Small intestine (tissue), 7 donors: ENCODE measurements around the gene CLRN2. TPM values are rescaled to one million over a fixed set of nuclear protein-coding genes. Genes with fewer than 3 reads are reported as not detected.

Experiments
- DNase-seq, 2 donors: peaks; one replicate each; pipeline versions ENCODE4 v3.0.0 to v3.0.0-alpha.2; 2013
- FAIRE-seq: peaks from 2 replicates; lab custom pipeline; 2012; peaks lifted over from hg19 to GRCh38; lab: Jason Lieb, UNC
- H3K27ac ChIP-seq, 3 donors: one replicate each; pipeline ENCODE4 v1.5.1; 2013; ENCODE audit warnings: low read length in 2 of 3, mild to moderate bottlenecking in 2 of 3, control low read depth in 1 of 3, inconsistent platforms in 1 of 3, low read depth in 1 of 3, moderate library complexity in 1 of 3
- H3K27me3 ChIP-seq, 3 donors: one replicate each; pipeline ENCODE4 v1.6.1; 2013; ENCODE audit warnings: low read length in 3 of 3, inconsistent platforms in 1 of 3; ENCODE audit not compliant: control insufficient read depth in 3 of 3, insufficient read depth in 3 of 3
- H3K36me3 ChIP-seq, 3 donors: one replicate each; pipeline ENCODE4 v1.6.1; 2013; ENCODE audit warnings: low read length in 3 of 3, inconsistent platforms in 1 of 3, low read depth in 1 of 3, mild to moderate bottlenecking in 1 of 3, moderate library complexity in 1 of 3; ENCODE audit not compliant: control insufficient read depth in 3 of 3, insufficient read depth in 2 of 3
- H3K4me1 ChIP-seq, 3 donors: one replicate each; pipeline ENCODE4 v1.6.1; 2013; ENCODE audit warnings: low read length in 2 of 3, inconsistent platforms in 1 of 3, low read depth in 1 of 3, mild to moderate bottlenecking in 1 of 3, moderate library complexity in 1 of 3; ENCODE audit not compliant: control insufficient read depth in 3 of 3, insufficient read depth in 2 of 3
- H3K4me3 ChIP-seq, 3 donors: one replicate each; pipeline ENCODE4 v1.5.1; 2013; ENCODE audit warnings: low read length in 3 of 3, control low read depth in 1 of 3, inconsistent platforms in 1 of 3, low read depth in 1 of 3, mild to moderate bottlenecking in 1 of 3, moderate library complexity in 1 of 3
- H3K9me3 ChIP-seq, 2 donors: one replicate each; pipeline ENCODE4 v1.6.1; 2013; ENCODE audit warnings: low read depth in 1 of 2, low read length in 1 of 2; ENCODE audit not compliant: control insufficient read depth in 2 of 2, insufficient read depth in 1 of 2
- WGBS, 3 donors: extraction: QIAGEN DNeasy Blood & Tissue Kit; methylation state at CpG; one replicate each; pipeline ENCODE4 v1.1.7; 2013; 5-methylcytosine and 5-hydroxymethylcytosine counted together
- polyA plus RNA-seq, 4 donors: library from polyadenylated mRNA; stranded (reverse) in 3 of 4; unstranded in 1 of 4; fragments of 200-250 nt in 3 of 4; fragments of 120-200 nt in 1 of 4; gene quantifications; one replicate each; pipeline versions ENCODE4 v1.2.1 to v1.2.3, GENCODE V29; 2013
- donor health status: healthy with polysubstance abuse.
- donor health status: control.
- donor health status: control.
- donor health status: Bipolar disorder and iron deficiency.
- donor health status: healthy.

CLRN2 gene
- polyA plus RNA-seq, 4 donors, result not detected

- Histone ChIP-seq H3K27ac (peak overlapping the region in 1 of 3 donors; percentile 88), H3K27me3 (no peaks in the 10 kb centered on the region), H3K36me3 (peaks cover 3 to 75% (median 10%) of the 10 kb centered on the region in 3 donors), H3K9me3 (peaks cover 0 to 3% of the 10 kb centered on the region in 2 donors), H3K4me1 (peaks cover 0 to 25% (median 0%) of the 10 kb centered on the region in 3 donors), H3K4me3 (no peak overlapping the region)
- 58 to 74% (median 69%) methylated on average over 4 of the region's 4 CpGs for WGBS, 3 donors
- FAIRE-seq, result no peak
- DNase-seq, result peak in 1 of 2 donors; percentile 25
Observed at GRCh38 chr4:17493619-17494018, 21.3 kb upstream of the CLRN2 start.

- peaks cover 0 to 71% (median 6%) of the 10 kb centered on the region in 3 donors for H3K36me3 ChIP-seq
- DNase-seq, result peak; percentile 23 to 81
- no peak overlapping the region for H3K4me3 ChIP-seq
- peak overlapping the region in 1 of 3 donors; percentile 88 for H3K27ac ChIP-seq
- H3K9me3 ChIP-seq, result peaks cover 0 to 3% of the 10 kb centered on the region in 2 donors
- WGBS, 3 donors, result 87 to 90% (median 88%) methylated on average over 10 of the region's 10 CpGs
- H3K4me1 ChIP-seq, result peaks cover 0 to 25% (median 0%) of the 10 kb centered on the region in 3 donors
- FAIRE-seq, result no peak
- H3K27me3 ChIP-seq, result no peaks in the 10 kb centered on the region
Observed at GRCh38 chr4:17494258-17495190, 20.4 kb upstream of the CLRN2 start.

- FAIRE-seq (no peak), DNase-seq (no peak)
- WGBS, 3 donors, result 84 to 89% (median 88%) methylated on average over 7 of the region's 7 CpGs
- H3K4me1 ChIP-seq, result peaks cover 0 to 17% (median 0%) of the 10 kb centered on the region in 3 donors
- H3K4me3 ChIP-seq, result no peak overlapping the region
- H3K27me3 ChIP-seq, result no peaks in the 10 kb centered on the region
- no peaks in the 10 kb centered on the region for H3K9me3 ChIP-seq
- no peak overlapping the region for H3K27ac ChIP-seq
- peaks cover 8 to 62% (median 12%) of the 10 kb centered on the region in 3 donors for H3K36me3 ChIP-seq
Observed at GRCh38 chr4:17497890-17498523, 17.0 kb upstream of the CLRN2 start.

GRCh38 chr4:17500574-17500973 lies 14.4 kb upstream of the CLRN2 start:
- FAIRE-seq (no peak), DNase-seq (no peak)
- Histone ChIP-seq H3K4me1 (no peaks in the 10 kb centered on the region), H3K4me3 (no peak overlapping the region), H3K36me3 (peaks cover 8 to 54% (median 12%) of the 10 kb centered on the region in 3 donors), H3K27ac (no peak overlapping the region), H3K27me3 (no peaks in the 10 kb centered on the region), H3K9me3 (no peaks in the 10 kb centered on the region)

GRCh38 chr4:17502756-17503155 lies 12.2 kb upstream of the CLRN2 start:
- H3K27me3 ChIP-seq, result no peaks in the 10 kb centered on the region
- no peaks in the 10 kb centered on the region for H3K9me3 ChIP-seq
- DNase-seq (no peak), FAIRE-seq (no peak)
- H3K27ac ChIP-seq, result no peak overlapping the region
- no peak overlapping the region for H3K4me3 ChIP-seq
- peaks cover 8 to 48% (median 12%) of the 10 kb centered on the region in 3 donors for H3K36me3 ChIP-seq
- H3K4me1 ChIP-seq, result no peaks in the 10 kb centered on the region
- 87 to 91% (median 91%) methylated on average over 3 of the region's 3 CpGs for WGBS, 3 donors

- FAIRE-seq (no peak), DNase-seq (no peak)
- Histone ChIP-seq H3K27ac (no peak overlapping the region), H3K9me3 (no peaks in the 10 kb centered on the region), H3K4me3 (no peak overlapping the region), H3K27me3 (no peaks in the 10 kb centered on the region), H3K36me3 (peaks cover 6 to 51% (median 8%) of the 10 kb centered on the region in 3 donors), H3K4me1 (no peaks in the 10 kb centered on the region)
- WGBS, 3 donors, result 84 to 95% (median 92%) methylated on average over 7 of the region's 7 CpGs
Observed at GRCh38 chr4:17504081-17504480, 10.9 kb upstream of the CLRN2 start.

GRCh38 chr4:17510582-17510981 lies 4.4 kb upstream of the CLRN2 start:
- Histone ChIP-seq H3K9me3 (no peaks in the 10 kb centered on the region), H3K36me3 (peaks cover 0 to 28% (median 0%) of the 10 kb centered on the region in 3 donors), H3K27ac (peak overlapping the region in 1 of 3 donors; percentile 71), H3K27me3 (no peaks in the 10 kb centered on the region), H3K4me3 (peak overlapping the region in 1 of 3 donors; percentile 79), H3K4me1 (peaks cover 3 to 32% (median 5%) of the 10 kb centered on the region in 3 donors)
- WGBS, 3 donors, result 83 to 92% (median 88%) methylated on average over 3 of the region's 3 CpGs
- FAIRE-seq (no peak), DNase-seq (no peak)

- H3K4me1 ChIP-seq, result peaks cover 3 to 32% (median 5%) of the 10 kb centered on the region in 3 donors
- H3K27ac ChIP-seq, result peak overlapping the region; percentile 13 to 76 (median 71)
- peaks cover 0 to 25% (median 0%) of the 10 kb centered on the region in 3 donors for H3K36me3 ChIP-seq
- no peaks in the 10 kb centered on the region for H3K27me3 ChIP-seq
- peak overlapping the region; percentile 60 to 79 (median 70) for H3K4me3 ChIP-seq
- H3K9me3 ChIP-seq, result no peaks in the 10 kb centered on the region
- DNase-seq (peak; percentile 70 to 80), FAIRE-seq (no peak)
- WGBS, 3 donors, result 14 to 24% (median 24%) methylated on average over 9 of the region's 9 CpGs
Observed at GRCh38 chr4:17511051-17511450, 3.9 kb upstream of the CLRN2 start.
